NCI-H69 (cell line): ENCODE measurements around the gene GDAP2.
A peak's percentile ranks its signal among the peaks of the same experiment; 100 is the strongest.
"Not testable (repeated sequence)": the region's sequence is repeated elsewhere in the genome, so short reads cannot be mapped to it uniquely, and the experiment has no call there.

Source experiments
- DNase-seq: peaks from one replicate; lab custom pipeline; 2025; lab: John Stamatoyannopoulos, UW

GDAP2 gene

DNA sequence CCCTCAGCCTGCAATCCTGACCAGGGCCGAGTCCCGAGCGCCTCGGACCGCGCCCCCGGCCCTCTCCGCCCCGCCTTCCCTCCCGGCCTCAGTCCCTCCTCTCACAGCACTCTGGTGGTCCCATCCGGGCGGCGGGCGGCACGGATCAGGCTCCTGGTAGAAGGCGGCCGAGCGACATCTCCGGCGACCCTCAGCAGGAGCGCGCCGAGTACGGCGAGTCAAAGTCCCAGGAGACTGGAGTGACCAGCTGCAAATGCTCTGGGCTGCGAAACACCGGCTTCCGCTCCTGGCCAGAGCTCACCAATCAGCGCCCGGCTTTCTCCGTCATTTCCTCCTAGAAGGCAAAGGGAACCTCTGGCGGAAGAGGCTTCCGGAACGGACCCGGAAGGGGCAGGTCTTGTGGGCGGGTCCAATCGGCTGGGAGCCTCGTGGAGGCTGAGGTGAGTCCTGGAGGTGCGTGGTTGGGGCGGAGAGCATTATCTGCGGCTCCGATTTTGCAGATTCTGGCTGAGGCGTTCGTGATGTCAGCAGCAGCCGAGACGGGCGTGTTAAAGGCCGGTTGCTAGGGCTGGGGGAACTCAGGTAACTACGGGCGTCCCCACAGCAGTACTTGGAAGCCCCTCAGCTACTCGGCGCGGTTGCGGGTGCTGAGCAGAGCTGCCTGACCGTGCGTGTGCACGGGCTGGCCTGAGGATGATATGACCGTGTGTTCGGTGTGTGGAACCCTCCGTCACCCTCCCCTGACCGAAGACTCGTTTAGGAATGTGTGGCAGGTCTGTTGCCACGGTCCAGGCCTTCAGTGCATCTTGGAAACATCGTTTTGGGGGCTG is at the start of gene GDAP2, which contains the start of gene WDR3:
Gene GDAP2 (minus strand): TSS at position 279 of the 830 bp plus-strand sequence. CDS start 9,264 bp downstream, outside the sequence.
Gene WDR3 (plus strand): TSS at position 397 of the 830 bp plus-strand sequence. CDS start 3,581 bp downstream, outside the sequence.
- peak; percentile 96 for DNase-seq

DNA sequence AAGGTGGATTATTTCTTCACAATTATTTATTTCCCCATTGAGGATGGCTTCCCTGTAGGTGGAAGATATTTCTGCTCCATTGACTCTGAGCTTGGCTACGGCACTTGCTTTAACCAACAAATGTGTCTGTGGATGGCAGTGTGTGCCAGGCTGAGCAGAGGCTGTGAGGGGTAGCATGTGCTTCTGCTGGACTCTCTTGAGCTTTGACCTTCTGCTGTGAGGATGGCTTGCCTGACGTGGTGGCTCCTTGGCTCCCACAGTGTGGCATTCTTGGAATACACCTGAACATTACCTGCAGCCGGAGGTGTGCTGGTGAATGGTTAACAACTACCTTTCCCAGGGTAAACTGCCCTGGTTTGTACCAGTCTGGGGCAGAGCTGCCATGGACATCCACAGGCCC is 47.0 kb upstream of the GDAP2 start:
- DNase-seq: no peak

GRCh38 chr1:117971777-117972176 is 42.4 kb upstream of the GDAP2 start:
- DNase-seq: no peak

GRCh38 chr1:117970252-117970651 is 40.8 kb upstream of the GDAP2 start:
- peak; percentile 75 for DNase-seq

GRCh38 chr1:117967881-117968280 is 38.5 kb upstream of the GDAP2 start:
- peak; percentile 82 for DNase-seq

- DNase-seq: peak; percentile 51
Observed at GRCh38 chr1:117967477-117967876, 38.1 kb upstream of the GDAP2 start.

- DNase-seq: no peak
Observed at GRCh38 chr1:117964290-117965038, 35.0 kb upstream of the GDAP2 start.

DNA sequence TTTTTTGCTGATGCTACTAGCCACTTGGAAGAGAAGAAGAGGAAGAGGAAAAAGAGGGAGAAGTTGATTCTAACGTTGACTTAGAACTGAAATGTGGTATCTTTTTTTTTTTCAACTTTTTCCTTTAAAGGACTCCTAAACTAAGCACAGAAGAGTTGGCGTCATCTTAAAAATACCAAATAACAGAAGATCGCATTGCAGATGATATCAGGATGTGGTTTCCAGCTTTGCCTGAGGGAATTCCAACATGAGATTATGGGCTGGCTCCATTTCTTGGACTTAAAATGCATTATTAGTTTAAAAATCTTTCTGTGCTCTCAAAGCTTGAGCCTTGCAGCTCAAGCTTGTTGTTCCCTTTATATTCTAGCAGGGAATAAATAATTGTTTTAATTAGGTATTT is 29.9 kb upstream of the GDAP2 start:
- no peak for DNase-seq

DNA sequence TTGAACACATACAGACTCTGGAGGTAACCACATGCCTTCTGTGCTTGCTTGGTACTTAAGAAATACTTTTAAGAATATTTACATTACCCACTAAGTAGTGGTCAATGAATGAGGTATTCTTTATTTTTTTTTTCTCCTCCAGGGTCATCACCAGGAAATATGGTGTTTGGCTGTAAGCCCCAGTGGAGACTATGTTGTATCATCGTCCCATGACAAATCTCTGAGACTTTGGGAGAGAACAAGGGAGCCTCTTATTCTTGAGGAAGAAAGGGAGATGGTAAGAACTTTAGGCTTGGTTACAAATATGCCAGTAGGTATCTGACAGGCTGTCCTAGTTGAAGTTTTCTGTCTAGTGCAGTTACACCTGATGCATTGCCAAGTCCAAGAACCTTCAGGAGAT is 23.0 kb upstream of the GDAP2 start:
- no peak for DNase-seq

- DNase-seq: no peak
Observed at GRCh38 chr1:117942293-117942692, 12.9 kb upstream of the GDAP2 start.

DNA sequence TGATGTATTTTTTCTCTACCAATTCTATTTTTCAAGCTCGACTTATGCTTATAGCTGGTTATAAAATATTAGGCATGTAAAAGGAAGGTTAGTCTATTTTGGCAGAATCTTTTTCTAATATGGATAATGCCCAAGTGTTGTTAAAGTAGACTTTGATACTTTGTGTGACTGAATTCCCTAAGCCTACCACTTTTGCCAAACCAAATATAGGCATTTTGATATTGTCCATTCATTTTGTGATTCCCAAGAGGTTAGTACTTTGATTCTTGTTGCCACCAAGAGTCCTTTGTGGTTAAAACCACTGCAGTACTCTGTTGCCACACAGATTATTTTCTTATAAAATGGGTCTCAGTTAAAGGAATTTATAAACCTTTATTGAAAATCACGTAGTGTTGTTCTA is 4.3 kb upstream of the GDAP2 start:
- DNase-seq: no peak

- no peak for DNase-seq
Observed at GRCh38 chr1:117932576-117932975, 3.2 kb upstream of the GDAP2 start.

DNA sequence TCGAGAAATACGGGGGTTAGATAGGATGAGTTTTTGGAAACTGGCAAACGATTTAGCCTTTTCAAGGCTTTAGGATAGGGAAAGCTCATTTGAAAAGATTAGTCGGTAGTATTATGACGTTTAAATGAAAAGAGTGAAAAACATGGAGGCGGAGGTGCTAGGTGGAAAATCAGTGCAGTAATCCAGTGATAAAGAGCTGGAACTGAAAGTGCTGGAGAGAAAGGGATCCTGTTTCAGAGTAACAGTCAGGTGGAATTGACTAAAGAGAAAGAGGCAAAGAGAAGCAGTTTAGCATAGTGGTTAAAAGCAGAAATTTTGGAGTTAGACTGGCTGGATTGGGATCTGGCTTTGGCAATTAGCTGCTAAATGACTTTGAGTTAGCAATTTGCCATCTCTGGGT is 1.1 kb upstream of the GDAP2 start:
- DNase-seq: no peak

GRCh38 chr1:117930173-117930447 is 689 bp upstream of the GDAP2 start:
- peak; percentile 34 for DNase-seq

GRCh38 chr1:117928881-117929342 is 509 bp downstream of the GDAP2 start:
- peak; percentile 63 for DNase-seq

DNA sequence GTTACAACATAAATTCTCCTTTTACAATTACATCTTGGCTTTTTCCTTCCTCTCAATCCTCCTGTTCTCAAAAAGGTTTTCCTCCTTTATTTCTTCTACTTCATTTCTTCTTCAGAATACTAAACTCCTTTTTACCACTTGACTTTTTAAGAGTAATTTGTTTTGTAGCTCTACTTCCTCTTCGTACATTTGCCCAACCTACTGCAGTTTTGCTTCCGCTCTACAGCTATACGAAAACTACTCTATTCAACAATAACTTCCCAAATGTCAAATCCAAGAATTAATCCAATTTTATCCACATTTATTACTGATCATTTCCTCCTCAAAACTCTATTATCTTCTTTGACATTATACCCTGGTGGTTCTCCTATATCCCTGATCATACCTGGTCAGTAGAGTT is 3.4 kb downstream of the GDAP2 start:
- DNase-seq: no peak

- DNase-seq: not testable (repeated sequence)
Observed at GRCh38 chr1:117922717-117923116, 6.7 kb downstream of the GDAP2 start.

DNA sequence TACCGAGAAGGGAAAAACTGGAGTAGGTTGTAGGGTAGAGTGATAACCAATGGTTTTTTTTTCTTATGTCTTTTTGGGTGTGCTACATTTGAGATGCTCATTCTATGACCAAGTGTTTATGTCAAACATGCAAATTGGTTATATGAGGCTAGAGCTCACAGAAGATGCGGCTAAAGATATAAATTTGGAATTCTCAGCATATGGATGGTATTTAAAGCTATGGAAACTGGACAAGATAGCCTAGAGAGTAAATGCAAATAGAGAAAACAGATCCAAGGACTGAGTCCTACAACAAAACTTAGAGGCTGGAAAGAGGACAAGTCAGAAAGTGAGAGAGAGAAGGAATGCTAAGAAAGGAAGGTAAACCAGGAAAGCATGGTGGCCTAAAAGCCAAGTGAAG is 7.4 kb downstream of the GDAP2 start:
- no peak for DNase-seq

DNA sequence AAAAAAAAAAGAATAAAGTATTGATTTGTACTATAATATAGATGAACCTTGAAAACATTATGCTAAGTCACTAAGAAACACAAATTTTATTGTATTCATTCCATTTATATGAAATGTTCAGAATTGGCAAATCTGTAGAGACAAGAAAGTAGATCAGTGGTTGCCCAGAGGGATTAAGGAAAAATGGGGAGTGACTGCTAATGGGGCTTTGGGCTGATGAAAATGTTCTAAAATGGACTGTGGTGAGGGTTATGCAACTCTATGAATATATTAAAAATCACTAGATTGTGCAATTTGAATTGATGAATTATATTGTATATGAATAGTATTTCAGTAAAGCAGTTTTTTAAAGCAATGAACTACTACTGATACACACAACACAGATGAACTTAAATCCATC is 10.0 kb downstream of the GDAP2 start:
- DNase-seq: no peak

GRCh38 chr1:117911051-117911450 is 18.4 kb downstream of the GDAP2 start:
- DNase-seq: no peak

DNA sequence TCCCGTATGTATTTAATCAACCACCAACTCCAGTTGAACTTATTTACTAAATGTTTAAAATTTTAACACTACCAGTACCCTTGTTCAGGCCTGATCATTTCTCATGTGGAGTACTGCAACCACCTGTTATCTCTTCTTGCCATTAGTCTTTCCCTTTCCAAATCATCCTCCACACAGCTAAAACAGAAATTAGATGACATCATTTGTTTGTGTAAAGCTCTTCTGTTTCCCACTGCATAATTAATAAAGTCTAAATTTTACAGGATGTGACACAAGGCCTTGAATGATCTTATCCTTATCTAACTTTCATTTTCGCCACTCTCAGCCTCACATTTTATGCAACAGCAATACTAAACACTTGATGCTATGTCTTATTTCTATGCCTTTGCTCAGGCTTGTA is 24.4 kb downstream of the GDAP2 start:
- DNase-seq: no peak

- DNase-seq: no peak
Observed at GRCh38 chr1:117904485-117904884, 24.9 kb downstream of the GDAP2 start.

- no peak for DNase-seq
Observed at GRCh38 chr1:117902944-117903343, 26.5 kb downstream of the GDAP2 start.
